ENCODE data around the gene IMMT.
A peak's percentile ranks its signal among the peaks of the same experiment; 100 is the strongest.
"Not testable (repeated sequence)": the region's sequence is repeated elsewhere in the genome, so short reads cannot be mapped to it uniquely, and the experiment has no call there.

IMMT gene

DNA sequence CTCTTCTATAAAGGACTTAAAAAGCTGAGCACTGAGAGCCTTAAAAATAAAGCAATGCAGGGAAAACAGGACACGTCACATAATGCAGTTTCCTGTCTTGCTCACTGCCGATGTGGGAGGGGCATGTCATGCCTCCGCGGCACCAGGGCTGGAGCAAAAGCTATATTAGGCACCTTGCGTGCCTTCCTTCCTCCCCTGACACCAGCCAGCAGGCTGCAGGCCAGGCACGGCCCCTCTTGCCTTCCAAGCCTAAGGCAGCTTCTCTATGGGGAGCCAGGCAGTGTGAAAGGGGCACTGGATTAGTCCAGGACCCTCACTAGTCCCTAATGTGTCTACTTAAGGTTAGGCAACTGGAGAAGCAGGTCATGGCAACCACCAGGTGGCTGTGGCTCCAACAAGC is 30.3 kb upstream of the IMMT start:
- DNase-seq: peak; percentile 78

DNA sequence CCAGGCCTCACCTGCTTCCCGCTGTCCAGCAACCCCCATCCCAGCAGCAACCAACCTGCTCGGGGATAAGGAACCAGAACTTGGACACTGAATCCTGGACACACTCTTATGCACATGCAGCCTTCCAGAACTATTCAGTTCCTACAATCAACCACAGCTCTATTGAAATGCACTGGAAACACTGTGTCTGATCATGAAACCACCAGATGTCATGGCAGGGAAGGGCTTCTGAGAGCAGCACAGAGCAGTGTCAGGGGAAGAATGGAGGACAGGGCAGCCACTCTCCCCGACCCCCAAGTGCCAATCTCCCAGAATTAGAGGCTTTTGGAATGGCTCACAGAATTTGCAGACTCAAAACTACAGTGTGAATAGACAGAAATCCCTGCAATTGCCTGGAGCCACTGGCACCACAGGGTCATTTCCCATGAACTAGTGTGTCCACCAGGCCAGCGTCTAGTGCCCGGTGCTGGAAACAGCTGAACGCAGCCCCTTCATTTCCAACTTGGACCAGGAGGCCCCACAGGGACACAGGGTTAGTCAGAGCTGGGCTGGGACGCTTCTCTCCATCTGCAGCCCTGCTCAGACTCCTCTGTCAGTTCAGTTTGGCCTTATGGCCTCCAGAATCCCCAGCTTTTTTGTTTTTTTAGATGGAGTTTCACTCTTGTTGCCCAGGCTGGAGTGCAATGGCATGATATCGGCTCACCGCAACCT is 29.5 kb upstream of the IMMT start:
- no peak for DNase-seq

DNA sequence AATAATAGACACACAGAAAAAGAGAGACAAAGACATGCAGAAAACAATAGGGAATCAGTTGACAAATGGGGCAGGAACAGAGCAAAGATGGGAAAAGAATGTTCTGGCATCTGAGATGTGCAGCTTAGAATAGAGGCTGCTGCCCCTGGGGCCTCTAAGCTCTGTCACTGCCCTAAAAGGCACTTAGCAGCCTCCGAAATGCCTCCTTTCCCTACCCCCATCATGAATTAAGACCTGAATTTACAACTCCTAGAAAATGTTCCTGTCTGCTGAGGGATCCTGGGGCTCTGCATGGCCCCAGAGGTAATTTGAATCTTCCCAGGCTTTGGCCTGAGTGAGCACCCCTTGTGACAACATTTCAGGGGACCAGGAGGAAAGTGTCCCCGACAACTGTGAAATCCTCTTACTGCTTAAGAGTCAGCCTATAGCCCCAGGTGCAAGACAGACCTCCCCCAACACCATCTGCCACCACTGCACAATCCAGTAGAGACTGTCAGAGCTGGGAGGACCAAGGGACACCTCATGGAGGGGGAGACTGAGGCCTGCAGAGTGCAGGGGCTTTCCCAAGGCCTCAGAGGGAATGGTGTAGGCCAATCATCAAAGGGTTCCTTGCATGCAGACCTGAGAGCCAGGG is 28.8 kb upstream of the IMMT start:
- DNase-seq: no peak

DNA sequence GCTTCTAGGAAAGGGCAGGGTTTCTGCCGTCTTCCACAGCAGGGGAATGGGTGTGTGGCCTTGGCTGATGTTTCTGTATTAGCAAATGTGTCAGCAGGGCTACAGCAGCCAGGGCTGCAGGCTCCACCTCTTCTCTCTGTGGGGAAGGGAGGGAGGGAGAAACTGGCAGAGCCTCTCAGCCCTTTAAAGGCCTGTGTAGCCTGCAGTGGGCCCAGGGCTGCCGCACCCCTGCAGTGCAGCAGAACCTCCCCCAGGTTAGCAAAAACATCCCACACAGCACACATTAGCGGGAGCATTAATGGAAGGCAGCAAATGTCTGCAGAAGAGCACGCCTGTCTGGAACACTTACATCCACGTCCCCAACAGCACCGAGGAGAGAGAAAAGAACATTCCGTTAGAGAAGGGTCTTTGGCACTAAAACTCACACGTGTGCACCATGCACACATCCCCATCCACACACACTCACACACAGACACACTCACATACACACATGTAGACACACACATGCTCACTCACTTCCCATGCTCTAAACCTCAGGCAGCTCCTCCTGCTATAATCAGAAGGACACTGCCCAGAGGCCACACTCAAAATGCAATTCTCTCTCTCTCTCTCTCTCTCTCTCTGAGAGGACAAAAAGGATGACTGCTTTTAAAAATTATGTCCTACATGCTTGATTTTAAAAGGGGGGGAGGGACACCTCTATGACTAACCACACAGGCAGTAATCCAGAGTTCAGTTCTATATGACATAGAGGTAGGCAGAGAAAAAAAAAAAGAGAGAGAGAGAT is 28.1 kb upstream of the IMMT start:
- no peak for DNase-seq

DNA sequence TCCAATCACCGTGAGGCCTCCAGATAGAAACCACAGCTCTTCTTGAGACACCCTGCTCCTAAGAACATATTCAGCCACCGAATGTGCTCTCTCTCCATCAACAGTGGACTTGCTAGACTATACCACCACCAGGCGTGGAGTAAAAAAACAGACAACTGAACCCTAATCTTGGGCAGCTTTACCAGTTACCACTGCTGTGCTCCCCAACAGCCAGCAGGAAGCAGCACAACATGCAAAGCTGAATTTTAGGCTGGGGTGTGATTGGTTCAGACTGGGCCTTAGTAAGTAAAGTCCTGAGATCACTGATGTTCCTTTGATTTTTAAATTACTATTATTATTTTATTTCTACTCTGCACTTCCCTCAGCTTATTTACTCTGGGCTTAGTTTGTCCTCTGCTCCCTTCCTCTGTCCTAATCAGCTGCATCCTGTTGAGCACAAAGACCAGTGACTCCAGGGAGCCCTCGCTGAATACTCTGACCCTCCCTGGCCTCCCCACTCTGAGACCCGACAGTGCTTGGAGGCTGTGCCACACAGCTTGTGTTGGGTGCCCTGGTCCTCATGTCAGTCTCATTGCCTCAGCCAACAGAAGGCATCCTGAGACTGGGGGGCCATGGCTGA is 25.9 kb upstream of the IMMT start:
- DNase-seq: peak; percentile 39

- no peak for DNase-seq
These were observed 24.6 kb upstream of the IMMT start for GRCh38 chr2:86219896-86220295.

DNA sequence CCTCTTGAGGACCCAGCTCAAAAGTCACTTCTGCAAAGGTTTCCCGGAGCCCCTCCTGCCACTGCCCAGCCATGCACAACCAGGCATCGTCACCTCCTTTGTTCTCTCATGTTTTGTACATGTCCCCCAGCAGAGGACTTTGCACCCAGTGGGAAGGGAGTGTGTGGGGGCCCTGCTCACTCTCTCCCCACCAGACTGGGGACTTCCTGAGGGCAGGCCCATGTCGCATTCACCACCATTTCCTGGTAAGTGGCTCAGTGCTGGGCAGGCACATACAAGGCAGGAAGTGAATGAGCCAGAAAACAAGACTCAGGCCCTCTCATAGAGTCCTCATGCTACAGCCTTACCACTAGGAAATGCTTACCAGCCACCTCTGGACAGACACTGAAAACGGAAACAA is 22.9 kb upstream of the IMMT start:
- DNase-seq: no peak

DNA sequence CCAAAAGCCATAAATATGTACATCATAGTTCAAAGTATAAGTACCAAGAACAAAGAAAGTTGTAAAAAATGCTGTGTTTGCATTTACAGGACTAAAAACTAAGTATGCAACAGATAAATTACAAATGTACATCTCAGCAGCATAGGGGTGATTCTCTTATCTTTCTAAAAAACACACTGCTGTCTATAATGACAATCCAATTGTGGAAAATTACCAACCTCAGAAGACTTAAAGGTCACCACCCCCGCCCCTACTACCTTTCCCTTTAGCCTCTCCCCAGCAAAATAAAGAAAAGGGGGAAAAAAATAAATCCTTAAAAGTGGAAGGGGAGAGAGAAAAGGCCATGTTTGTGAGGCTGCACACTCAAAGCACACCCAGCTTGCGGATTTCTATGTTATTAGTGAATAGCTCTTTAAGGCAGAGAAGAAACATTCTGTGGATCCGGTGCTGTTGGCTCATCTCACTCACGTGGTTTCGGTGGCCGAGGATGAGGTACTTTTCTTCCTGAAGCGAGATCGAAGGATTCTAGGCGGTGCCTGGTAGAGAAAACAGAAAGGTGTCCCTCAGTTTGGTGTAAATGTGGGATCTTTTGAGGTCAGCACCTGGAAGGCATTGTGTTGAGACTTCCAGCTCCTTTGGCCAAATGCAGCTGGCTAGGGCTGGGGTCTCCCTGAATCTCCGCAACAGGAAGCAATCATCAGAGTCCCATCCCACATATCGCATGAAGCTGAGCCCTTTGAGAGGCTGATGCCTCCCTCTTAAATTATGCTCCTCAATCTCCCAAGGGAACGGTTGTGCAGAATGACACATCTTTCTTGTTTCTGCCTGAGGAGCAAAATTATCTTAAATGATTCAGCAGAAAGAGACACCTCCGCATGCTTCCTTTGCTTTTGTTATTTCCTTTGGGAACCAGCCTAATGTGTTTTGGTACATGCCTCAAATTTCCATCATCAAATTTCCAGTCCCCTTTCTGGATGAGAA is 21.6 kb upstream of the IMMT start:
- DNase-seq: no peak

GRCh38 chr2:86214503-86214832 is 19.2 kb upstream of the IMMT start:
- DNase-seq: no peak

DNA sequence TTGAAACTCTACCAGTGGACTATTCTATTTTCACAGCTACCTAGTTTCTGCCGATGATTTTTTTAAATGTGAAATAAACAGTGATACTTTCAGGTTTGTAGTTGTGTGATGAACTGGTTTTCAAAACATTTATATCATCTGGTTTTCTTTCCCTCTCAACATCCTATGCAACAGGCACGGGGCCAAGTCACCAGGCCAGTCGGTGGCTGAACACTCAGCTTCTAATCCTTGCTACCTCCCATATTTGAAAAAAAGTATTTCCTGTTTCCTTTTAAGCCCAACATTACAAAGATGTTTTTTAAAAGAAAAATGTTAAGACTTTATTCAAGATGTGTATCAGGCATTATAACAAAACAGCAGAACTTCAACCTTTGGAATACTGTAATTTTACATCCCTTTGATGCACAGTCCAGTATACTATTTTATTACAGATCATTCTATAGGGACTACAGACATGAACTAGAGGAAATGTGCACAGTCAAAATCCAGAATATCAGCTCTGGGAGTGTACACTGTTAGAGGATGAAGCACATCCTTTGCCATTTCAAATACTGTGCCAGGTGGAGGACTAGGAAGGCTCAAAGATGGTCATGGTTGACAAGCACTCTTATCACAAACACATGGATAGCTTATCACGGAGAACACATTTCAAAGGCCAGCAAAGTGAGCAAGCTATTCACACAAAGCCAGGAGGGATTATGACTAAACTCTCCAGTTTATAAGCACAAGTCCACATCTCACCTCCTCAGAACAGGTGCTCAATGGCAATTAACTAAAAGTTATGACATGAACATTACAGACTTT is 18.6 kb upstream of the IMMT start:
- DNase-seq: no peak

GRCh38 chr2:86213056-86213455 is 17.8 kb upstream of the IMMT start:
- DNase-seq: no peak

DNA sequence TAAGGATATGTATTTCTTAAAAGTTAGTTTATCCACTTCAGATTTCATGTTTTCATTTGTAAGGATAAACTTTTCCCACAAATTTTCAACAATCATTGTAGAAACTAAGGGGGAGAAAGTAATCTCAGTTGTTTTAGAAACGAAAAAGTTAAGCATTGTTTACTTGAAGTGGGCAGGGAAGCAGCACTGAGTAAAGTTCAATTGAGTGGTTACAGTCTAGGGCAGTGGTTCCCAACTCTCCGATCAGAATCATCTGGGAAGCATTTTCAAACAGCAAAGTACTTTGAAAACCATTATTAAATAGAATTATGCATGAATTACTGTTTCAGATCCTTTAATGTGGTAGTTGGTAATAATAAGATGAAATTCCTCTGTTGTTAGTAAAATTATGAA is 16.5 kb upstream of the IMMT start:
- no peak for DNase-seq

DNA sequence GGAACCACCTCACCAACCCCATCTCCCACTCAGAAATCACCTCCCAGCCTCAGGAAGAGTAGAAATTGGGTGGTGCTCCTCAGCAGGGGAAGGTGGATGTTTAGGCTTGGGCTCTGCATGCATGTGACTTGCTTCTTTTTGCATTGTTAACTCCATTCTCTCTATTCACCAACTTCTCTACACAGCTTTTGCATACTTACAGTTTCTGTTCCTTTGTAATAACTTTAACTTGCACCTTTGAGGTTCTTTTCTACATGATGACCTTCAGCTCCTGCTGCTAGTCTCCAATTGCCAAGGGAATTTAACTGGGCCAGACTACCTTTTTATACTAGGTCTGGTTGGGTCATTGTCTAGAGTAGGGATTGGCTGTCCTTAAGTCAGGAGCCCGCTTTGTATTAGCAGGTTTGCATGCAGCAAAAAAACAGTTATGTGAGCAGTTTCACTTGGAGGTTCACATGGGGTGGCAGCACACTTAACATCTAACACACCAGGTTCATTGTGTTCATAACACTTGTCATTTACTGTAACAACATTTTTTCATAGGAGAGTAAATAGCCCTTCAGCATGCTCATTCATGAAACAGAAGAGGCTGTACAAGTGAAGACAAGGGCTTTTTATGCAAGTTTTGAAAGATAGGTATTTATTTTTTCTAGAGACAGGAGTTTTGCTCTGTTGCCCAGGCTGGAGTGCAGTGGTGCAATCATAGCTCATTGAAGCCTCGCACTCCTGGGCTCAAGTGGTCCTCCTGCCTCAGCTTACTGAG is 16.0 kb upstream of the IMMT start:
- DNase-seq: no peak

DNA sequence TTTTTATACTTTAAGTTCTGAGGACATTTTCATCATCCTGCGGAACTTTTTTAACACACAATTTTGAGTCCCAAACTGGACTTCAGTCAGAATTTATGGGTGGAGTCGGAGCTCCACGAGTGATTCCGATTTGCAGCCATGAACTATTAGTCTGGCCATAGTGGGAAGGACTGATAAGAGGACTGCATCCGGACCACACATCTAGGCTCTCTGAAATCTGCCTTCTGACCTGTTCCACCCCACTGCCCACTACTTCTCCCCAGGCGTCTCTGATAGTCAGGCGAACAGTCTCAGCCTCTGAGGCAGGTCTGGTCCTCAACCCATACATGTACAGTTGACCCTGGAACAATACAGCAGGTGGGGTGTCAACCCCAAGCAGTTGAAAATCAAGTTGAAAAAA is 9.2 kb upstream of the IMMT start:
- DNase-seq: no peak

- no peak for DNase-seq
These were observed 8.4 kb upstream of the IMMT start for GRCh38 chr2:86203614-86204013.

GRCh38 chr2:86202702-86203101 is 7.4 kb upstream of the IMMT start:
- DNase-seq: no peak

GRCh38 chr2:86202336-86202692 is 7.1 kb upstream of the IMMT start:
- no peak for DNase-seq

GRCh38 chr2:86201671-86202335 is 6.5 kb upstream of the IMMT start:
- DNase-seq: no peak

GRCh38 chr2:86200564-86200963 is 5.3 kb upstream of the IMMT start:
- DNase-seq: not testable (repeated sequence)

GRCh38 chr2:86199834-86200177 is 4.5 kb upstream of the IMMT start:
- DNase-seq: no peak

All from inflammatory macrophage treated with lipopolysaccharide for 4 hours (primary cell).